Peyer's patch (tissue), 4 donors: Measurements from ENCODE around the gene FRMD4A.

Experiments
- CTCF ChIP-seq, 6 experiments: fragments of 450-650 bp in 4 of 6; fragments of 200-600 bp in 2 of 6; sonication (generic) in 1 of 6; IDR thresholded peaks; one replicate each; pipeline ENCODE4 v1.5.1; 2017 to 2019; ENCODE audit warnings: antibody characterized with exemption in 6 of 6, mild to moderate bottlenecking in 3 of 6, moderate library complexity in 1 of 6
- POLR2A ChIP-seq, 2 donors: fragments of 450-650 bp; IDR thresholded peaks; one replicate each; pipeline ENCODE4 v1.5.1; 2017; ENCODE audit warnings: antibody characterized with exemption in 2 of 2, mild to moderate bottlenecking in 2 of 2, moderate library complexity in 2 of 2

- TF ChIP-seq CTCF (IDR thresholded peaks at IDR 0.05) (no peak), POLR2A (IDR thresholded peaks at IDR 0.05) (no peak)
These were observed 209.9 kb downstream of the FRMD4A start for GRCh38 chr10:14120812-14121211.
